HL-60 (cell line): ENCODE results near the gene RPRD1B.

ENCODE experiments used
- GABPA ChIP-seq: IDR thresholded peaks from 2 replicates; pipeline ENCODE4 v1.6.1; 2012; ENCODE audit warnings: low read depth
- POLR2AphosphoS5 ChIP-seq: IDR thresholded peaks from 2 replicates; pipeline ENCODE4 v1.6.1; 2012; ENCODE audit warnings: low read depth
- SPI1 ChIP-seq: IDR thresholded peaks from 2 replicates; pipeline ENCODE4 v1.6.1; 2012; ENCODE audit warnings: low read depth, mild to moderate bottlenecking, borderline replicate concordance
- TF ChIP-seq, protein P1 (sequence below): IDR thresholded peaks from one replicate; pipeline ENCODE4 v1.5.1; 2011; ENCODE audit warnings: low read length, control low read depth, inconsistent platforms; ENCODE audit not compliant: insufficient read depth

- TF ChIP-seq, protein P1, sequence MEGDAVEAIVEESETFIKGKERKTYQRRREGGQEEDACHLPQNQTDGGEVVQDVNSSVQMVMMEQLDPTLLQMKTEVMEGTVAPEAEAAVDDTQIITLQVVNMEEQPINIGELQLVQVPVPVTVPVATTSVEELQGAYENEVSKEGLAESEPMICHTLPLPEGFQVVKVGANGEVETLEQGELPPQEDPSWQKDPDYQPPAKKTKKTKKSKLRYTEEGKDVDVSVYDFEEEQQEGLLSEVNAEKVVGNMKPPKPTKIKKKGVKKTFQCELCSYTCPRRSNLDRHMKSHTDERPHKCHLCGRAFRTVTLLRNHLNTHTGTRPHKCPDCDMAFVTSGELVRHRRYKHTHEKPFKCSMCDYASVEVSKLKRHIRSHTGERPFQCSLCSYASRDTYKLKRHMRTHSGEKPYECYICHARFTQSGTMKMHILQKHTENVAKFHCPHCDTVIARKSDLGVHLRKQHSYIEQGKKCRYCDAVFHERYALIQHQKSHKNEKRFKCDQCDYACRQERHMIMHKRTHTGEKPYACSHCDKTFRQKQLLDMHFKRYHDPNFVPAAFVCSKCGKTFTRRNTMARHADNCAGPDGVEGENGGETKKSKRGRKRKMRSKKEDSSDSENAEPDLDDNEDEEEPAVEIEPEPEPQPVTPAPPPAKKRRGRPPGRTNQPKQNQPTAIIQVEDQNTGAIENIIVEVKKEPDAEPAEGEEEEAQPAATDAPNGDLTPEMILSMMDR: no peak
- TF ChIP-seq SPI1: no peak
- no peak for TF ChIP-seq GABPA
- no peak for TF ChIP-seq POLR2AphosphoS5
Measured at GRCh38 chr20:38136421-38137245, 103.1 kb downstream of the RPRD1B start.
